ENCODE measurements around the gene MID1.

The MID1 gene

GRCh38 chrX:10531927-10532326 is 88.5 kb downstream of the MID1 start:
- no peak for DNase-seq (ENCODE audit: low read depth, low spot score)

GRCh38 chrX:10529344-10529743 is 91.0 kb downstream of the MID1 start:
- DNase-seq (ENCODE audit: low read depth, low spot score): no peak

- DNase-seq (ENCODE audit: low read depth, low spot score): no peak
Measured at GRCh38 chrX:10526451-10526850, 93.9 kb downstream of the MID1 start.

GRCh38 chrX:10525381-10526120 is 94.8 kb downstream of the MID1 start:
- no peak for DNase-seq (ENCODE audit: low read depth, low spot score)

GRCh38 chrX:10524578-10524977 is 95.8 kb downstream of the MID1 start:
- DNase-seq (ENCODE audit: low read depth, low spot score): no peak

- DNase-seq (ENCODE audit: low read depth, low spot score): no peak
Measured at GRCh38 chrX:10519761-10520160, 100.6 kb downstream of the MID1 start.

- DNase-seq (ENCODE audit: low read depth, low spot score): no peak
Measured at GRCh38 chrX:10519278-10519677, 101.1 kb downstream of the MID1 start.

GRCh38 chrX:10518073-10518472 is 102.3 kb downstream of the MID1 start:
- no peak for DNase-seq (ENCODE audit: low read depth, low spot score)

- DNase-seq (ENCODE audit: low read depth, low spot score): no peak
Measured at GRCh38 chrX:10516781-10517322, 103.5 kb downstream of the MID1 start.

GRCh38 chrX:10514891-10515290 is 105.5 kb downstream of the MID1 start:
- no peak for DNase-seq (ENCODE audit: low read depth, low spot score)

GRCh38 chrX:10513974-10514373 is 106.4 kb downstream of the MID1 start:
- no peak for DNase-seq (ENCODE audit: low read depth, low spot score)

- no peak for DNase-seq (ENCODE audit: low read depth, low spot score)
Measured at GRCh38 chrX:10512741-10513140, 107.6 kb downstream of the MID1 start.

GRCh38 chrX:10512258-10512657 is 108.1 kb downstream of the MID1 start:
- DNase-seq (ENCODE audit: low read depth, low spot score): no peak

GRCh38 chrX:10509397-10509796 is 111.0 kb downstream of the MID1 start:
- DNase-seq (ENCODE audit: low read depth, low spot score): peak; percentile 46

- DNase-seq (ENCODE audit: low read depth, low spot score): peak; percentile 6
Measured at GRCh38 chrX:10508891-10509290, 111.5 kb downstream of the MID1 start.

GRCh38 chrX:10507876-10508275 is 112.5 kb downstream of the MID1 start:
- no peak for DNase-seq (ENCODE audit: low read depth, low spot score)

- DNase-seq (ENCODE audit: low read depth, low spot score): no peak
Measured at GRCh38 chrX:10507181-10507580, 113.2 kb downstream of the MID1 start.

GRCh38 chrX:10506781-10507180 is 113.6 kb downstream of the MID1 start:
- no peak for DNase-seq (ENCODE audit: low read depth, low spot score)

- DNase-seq (ENCODE audit: low read depth, low spot score): no peak
Measured at GRCh38 chrX:10505726-10506125, 114.7 kb downstream of the MID1 start.

GRCh38 chrX:10502961-10503360 is 117.4 kb downstream of the MID1 start:
- DNase-seq (ENCODE audit: low read depth, low spot score): no peak

- DNase-seq (ENCODE audit: low read depth, low spot score): no peak
Measured at GRCh38 chrX:10501611-10502010, 118.8 kb downstream of the MID1 start.

- DNase-seq (ENCODE audit: low read depth, low spot score): no peak
Measured at GRCh38 chrX:10496345-10496965, 123.9 kb downstream of the MID1 start.

- DNase-seq (ENCODE audit: low read depth, low spot score): no peak
Measured at GRCh38 chrX:10495677-10496076, 124.7 kb downstream of the MID1 start.

Measured in ELF-1 (cell line).